CD14-positive monocyte (primary cell): ENCODE data around the gene APOBEC4. TPM values are rescaled to one million over a fixed set of nuclear protein-coding genes. Genes with fewer than 3 reads are reported as not detected.

ENCODE experiments used
- DNase-seq, 3 donors: peaks; one replicate each; pipeline ENCODE4 v3.0.0-alpha.2; 2011 to 2022
- H2AFZ ChIP-seq: 2 replicates; pipeline ENCODE4 v1.6.0; 2012; ENCODE audit warnings: mild to moderate bottlenecking, low read depth, low read length, inconsistent platforms; ENCODE audit not compliant: insufficient read depth, poor library complexity, severe bottlenecking
- H3K27ac ChIP-seq, 2 donors: 1 replicate in 1 of 2; 2 replicates in 1 of 2; pipeline ENCODE4 v1.5.1; 2012 to 2013; ENCODE audit warnings: low read length in 2 of 2, control low read depth in 1 of 2, inconsistent platforms in 1 of 2, low read depth in 1 of 2, mild to moderate bottlenecking in 1 of 2
- H3K27me3 ChIP-seq, 2 donors: one replicate each; pipeline versions ENCODE4 v1.6.0 to v1.6.1; 2011 to 2013; ENCODE audit warnings: low read length in 2 of 2; ENCODE audit not compliant: control insufficient read depth in 2 of 2, insufficient read depth in 2 of 2
- H3K36me3 ChIP-seq, 2 donors: replicated peaks in 1 of 2; 1 replicate in 1 of 2; 2 replicates in 1 of 2; pipeline versions ENCODE4 v1.5.1 to v1.6.1; 2012 to 2013; ENCODE audit warnings: low read length in 2 of 2, control low read depth in 1 of 2, inconsistent platforms in 1 of 2, mild to moderate bottlenecking in 1 of 2; ENCODE audit not compliant: insufficient read depth in 2 of 2, control insufficient read depth in 1 of 2
- H3K4me1 ChIP-seq, 2 donors: 1 replicate in 1 of 2; 2 replicates in 1 of 2; pipeline versions ENCODE4 v1.5.1 to v1.6.1; 2012 to 2013; ENCODE audit warnings: low read length in 2 of 2, control low read depth in 1 of 2, inconsistent platforms in 1 of 2, mild to moderate bottlenecking in 1 of 2, moderate library complexity in 1 of 2; ENCODE audit not compliant: insufficient read depth in 2 of 2, control insufficient read depth in 1 of 2
- H3K4me2 ChIP-seq: replicated peaks from 2 replicates; pipeline ENCODE3; 2012; ENCODE audit warnings: low read length, moderate library complexity, mild to moderate bottlenecking; ENCODE audit not compliant: poor library complexity, severe bottlenecking; ENCODE audit errors: extremely low read depth
- H3K4me3 ChIP-seq, 3 experiments: fragments of 200-600 bp in 1 of 3; sonication (generic) in 1 of 3; replicated peaks in 1 of 3; 1 replicate in 2 of 3; 2 replicates in 1 of 3; pipeline ENCODE4 v1.5.1; 2011 to 2013; ENCODE audit warnings: low read length in 3 of 3, mild to moderate bottlenecking in 3 of 3, control low read depth in 2 of 3, low read depth in 2 of 3, inconsistent platforms in 1 of 3, moderate library complexity in 1 of 3
- H3K79me2 ChIP-seq: 2 replicates; pipeline ENCODE4 v1.6.0; 2012; ENCODE audit warnings: mild to moderate bottlenecking, control low read depth, inconsistent platforms, low read length, moderate library complexity; ENCODE audit not compliant: insufficient read depth
- H3K9ac ChIP-seq: 2 replicates; pipeline ENCODE4 v1.6.0; 2017; ENCODE audit warnings: low read length, mild to moderate bottlenecking; ENCODE audit not compliant: insufficient read depth, poor library complexity, severe bottlenecking
- H3K9me3 ChIP-seq, 2 donors: replicated peaks in 1 of 2; 1 replicate in 1 of 2; 2 replicates in 1 of 2; pipeline versions ENCODE4 v1.5.1 to v1.6.1; 2012 to 2013; ENCODE audit warnings: low read length in 2 of 2, control low read depth in 1 of 2; ENCODE audit not compliant: control insufficient read depth in 1 of 2, insufficient read depth in 1 of 2
- H4K20me1 ChIP-seq: 2 replicates; pipeline ENCODE4 v1.6.0; 2012; ENCODE audit warnings: mild to moderate bottlenecking, low read length, control low read depth, moderate library complexity; ENCODE audit not compliant: insufficient read depth
- H3K27ac Mint-ChIP-seq, 7 donors: one replicate each; pipeline ENCODE4 v1.8.0; 2020; ENCODE audit warnings: mild to moderate bottlenecking in 7 of 7, mixed read lengths in 7 of 7, moderate library complexity in 6 of 7, inconsistent platforms in 2 of 7
- H3K27me3 Mint-ChIP-seq, 3 donors: one replicate each; pipeline ENCODE4 v1.8.0; 2021 to 2022; ENCODE audit warnings: low read depth in 3 of 3, mild to moderate bottlenecking in 3 of 3, mixed read lengths in 3 of 3, moderate library complexity in 3 of 3, inconsistent platforms in 1 of 3
- H3K36me3 Mint-ChIP-seq, 2 donors: one replicate each; pipeline ENCODE4 v1.8.0; 2020; ENCODE audit warnings: mixed read lengths in 2 of 2, inconsistent platforms in 1 of 2, mild to moderate bottlenecking in 1 of 2
- H3K4me1 Mint-ChIP-seq: one replicate; pipeline ENCODE4 v1.8.0; 2020; ENCODE audit warnings: mild to moderate bottlenecking, mixed read lengths
- H3K4me3 Mint-ChIP-seq, 2 donors: one replicate each; pipeline ENCODE4 v1.8.0; 2020; ENCODE audit warnings: mild to moderate bottlenecking in 2 of 2, mixed read lengths in 2 of 2, moderate library complexity in 1 of 2
- H3K9me3 Mint-ChIP-seq, 7 donors: one replicate each; pipeline ENCODE4 v1.8.0; 2020 to 2022; ENCODE audit warnings: mixed read lengths in 7 of 7, mild to moderate bottlenecking in 6 of 7, moderate library complexity in 6 of 7, inconsistent platforms in 2 of 7
- WGBS: methylation state at CpG from one replicate; pipeline ENCODE4 v1.1.5; 2013; ENCODE audit warnings: missing lambda C conversion rate; ENCODE audit not compliant: insufficient coverage; 5-methylcytosine and 5-hydroxymethylcytosine counted together
- intact Hi-C, 2 donors: fragments of 100-400 bp; cut with micrococcal nuclease; formaldehyde crosslinking; loops; one replicate each; pipeline versions ENCODE4 v1.15.0 to v1.15.1; 2023
- polyA plus RNA-seq, 3 donors: library from polyadenylated mRNA; depleted of rRNA in 1 of 3; unstranded in 2 of 3; stranded (reverse) in 1 of 3; fragments of 300-500 nt in 2 of 3; fragments of >200 nt in 1 of 3; fragmentation: Illumina TruSeq in 2 of 3; gene quantifications; 1 replicate in 2 of 3; 2 replicates in 1 of 3; pipeline ENCODE4 v1.2.3, GENCODE V29; 2012 to 2021
- TF ChIP-seq, protein P1 (sequence below): fragments of 200-600 bp; IDR thresholded peaks from one replicate; pipeline ENCODE4 v1.8.0; 2022; ENCODE audit warnings: antibody characterized with exemption, mild to moderate bottlenecking

Gene APOBEC4
- polyA plus RNA-seq, 3 donors = not detected

- peaks cover 0 to 4% (median 0%) of the 10 kb centered on the region in 7 donors for H3K9me3 Mint-ChIP-seq
- peaks cover 0 to 4% (median 0%) of the 10 kb centered on the region in 3 donors for H3K27me3 Mint-ChIP-seq
- peaks cover 87% of the 10 kb centered on the region for H3K4me1 Mint-ChIP-seq
- H3K36me3 ChIP-seq = no peaks in the 10 kb centered on the region
- intact Hi-C loops = no loop called here
- H3K27me3 ChIP-seq = no peaks in the 10 kb centered on the region
- no CpG with 5 or more reads among the region's 5 CpGs for WGBS
- H3K4me2 ChIP-seq = no peak overlapping the region
- no peak overlapping the region for H2AFZ ChIP-seq
- H3K4me1 ChIP-seq = peaks cover 76 to 93% of the 10 kb centered on the region in 2 donors
- H3K4me3 Mint-ChIP-seq = no peak overlapping the region
- TF ChIP-seq, protein P1, sequence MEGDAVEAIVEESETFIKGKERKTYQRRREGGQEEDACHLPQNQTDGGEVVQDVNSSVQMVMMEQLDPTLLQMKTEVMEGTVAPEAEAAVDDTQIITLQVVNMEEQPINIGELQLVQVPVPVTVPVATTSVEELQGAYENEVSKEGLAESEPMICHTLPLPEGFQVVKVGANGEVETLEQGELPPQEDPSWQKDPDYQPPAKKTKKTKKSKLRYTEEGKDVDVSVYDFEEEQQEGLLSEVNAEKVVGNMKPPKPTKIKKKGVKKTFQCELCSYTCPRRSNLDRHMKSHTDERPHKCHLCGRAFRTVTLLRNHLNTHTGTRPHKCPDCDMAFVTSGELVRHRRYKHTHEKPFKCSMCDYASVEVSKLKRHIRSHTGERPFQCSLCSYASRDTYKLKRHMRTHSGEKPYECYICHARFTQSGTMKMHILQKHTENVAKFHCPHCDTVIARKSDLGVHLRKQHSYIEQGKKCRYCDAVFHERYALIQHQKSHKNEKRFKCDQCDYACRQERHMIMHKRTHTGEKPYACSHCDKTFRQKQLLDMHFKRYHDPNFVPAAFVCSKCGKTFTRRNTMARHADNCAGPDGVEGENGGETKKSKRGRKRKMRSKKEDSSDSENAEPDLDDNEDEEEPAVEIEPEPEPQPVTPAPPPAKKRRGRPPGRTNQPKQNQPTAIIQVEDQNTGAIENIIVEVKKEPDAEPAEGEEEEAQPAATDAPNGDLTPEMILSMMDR = no peak
- peak in 1 of 3 donors; percentile 28 for DNase-seq
- H3K4me3 ChIP-seq = no peak overlapping the region
- H3K79me2 ChIP-seq = peaks cover 9% of the 10 kb centered on the region
- H4K20me1 ChIP-seq = no peaks in the 10 kb centered on the region
- H3K27ac ChIP-seq = no peak overlapping the region
- H3K27ac Mint-ChIP-seq = no peak overlapping the region
- H3K9ac ChIP-seq = no peak overlapping the region
- no peaks in the 10 kb centered on the region for H3K9me3 ChIP-seq
- H3K36me3 Mint-ChIP-seq = peaks cover 6 to 15% of the 10 kb centered on the region in 2 donors
Measured at GRCh38 chr1:183596500-183596899, 56.6 kb downstream of the APOBEC4 start.

Other genes starting within 250 kb of the APOBEC4 start
- under 1 TPM in 2 of 3 donors, not detected in 1; 0.22 to 0.43 TPM for gene NMNAT2, start 234.9 kb downstream of the APOBEC4 start, polyA plus RNA-seq
- gene SMG7, start 180.8 kb downstream of the APOBEC4 start, polyA plus RNA-seq = 10 to 100 TPM; 11.5 to 31.3 (median 19.4) TPM
- gene NCF2, start 62.9 kb downstream of the APOBEC4 start, polyA plus RNA-seq = 100 to 1,000 TPM; 509 to 697 (median 557) TPM
- gene ARPC5, start 17.5 kb downstream of the APOBEC4 start, polyA plus RNA-seq = 1,000 to 10,000 TPM in 2 of 3 donors, 100 to 1,000 TPM in 1; 110 to 1,089 (median 1,064) TPM
- gene RGL1, start 151.8 kb upstream of the APOBEC4 start, polyA plus RNA-seq = 1 to 10 TPM; 1.2 to 3.3 (median 2.0) TPM